K562 (cell line): ENCODE measurements around the gene CCNT2. TPM values are rescaled to one million over a fixed set of nuclear protein-coding genes. Genes with fewer than 3 reads are reported as not detected.

Source experiments
- BDP1 ChIP-seq: IDR thresholded peaks from 3 replicates; pipeline ENCODE4 v1.6.1; 2011; ENCODE audit not compliant: insufficient read length, insufficient read depth
- BRF2 ChIP-seq: IDR thresholded peaks from 3 replicates; pipeline ENCODE4 v1.6.1; 2011; ENCODE audit warnings: borderline replicate concordance, mild to moderate bottlenecking; ENCODE audit not compliant: insufficient read length, insufficient read depth
- CCAR2 ChIP-seq: fragments of 200-400 bp; formaldehyde crosslinking; IDR thresholded peaks from 2 replicates; pipeline ENCODE4 v1.6.1; 2017; ENCODE audit warnings: mild to moderate bottlenecking, low read depth, low read length
- ELK1 ChIP-seq: sonication (generic); formaldehyde crosslinking; IDR thresholded peaks from 2 replicates; pipeline ENCODE4 v1.8.1; 2022; ENCODE audit warnings: missing genetic modification reagents
- ERF ChIP-seq: fragments of 450-650 bp; formaldehyde crosslinking; IDR thresholded peaks from 2 replicates; pipeline ENCODE4 v1.4.0; 2020; ENCODE audit warnings: mild to moderate bottlenecking, mixed read lengths
- KAT2B ChIP-seq: IDR thresholded peaks from one replicate; pipeline ENCODE4 v1.6.1; 2012; ENCODE audit warnings: low read depth, mild to moderate bottlenecking, control low read depth, inconsistent platforms, low read length, moderate library complexity
- KDM4B ChIP-seq, 2 experiments: fragments of 450-650 bp in 1 of 2; sonication (generic) in 1 of 2; IDR thresholded peaks; 2 replicates each; pipeline ENCODE4 v1.6.1; 2016 to 2017; ENCODE audit warnings: borderline replicate concordance in 2 of 2, antibody characterized with exemption in 1 of 2, low read depth in 1 of 2, mild to moderate bottlenecking in 1 of 2
- RAD51 ChIP-seq: fragments of 450-650 bp; IDR thresholded peaks from 2 replicates; pipeline ENCODE4 v1.7.1; 2016; ENCODE audit warnings: low read depth, mild to moderate bottlenecking, borderline replicate concordance
- RFX5 ChIP-seq: IDR thresholded peaks from 2 replicates; pipeline ENCODE4 v1.6.1; 2011; ENCODE audit warnings: low read depth, mild to moderate bottlenecking, improper control_type of control experiment, low read length
- SAFB ChIP-seq: fragments of 200-400 bp; formaldehyde crosslinking; IDR thresholded peaks from 2 replicates; pipeline ENCODE4 v1.6.1; 2017; ENCODE audit warnings: low read depth, low read length, borderline replicate concordance
- THAP7 ChIP-seq: fragments of 250-450 bp; sonication (Bioruptor Pico); IDR thresholded peaks from 2 replicates; pipeline ENCODE4 v1.5.0; 2021
- THRA ChIP-seq: fragments of 450-650 bp; IDR thresholded peaks from 2 replicates; pipeline ENCODE4 v1.6.1; 2017; ENCODE audit warnings: mild to moderate bottlenecking, moderate library complexity
- ZKSCAN8 ChIP-seq: fragments of 200-800 bp; sonication (Bioruptor generic); IDR thresholded peaks from 2 replicates; pipeline ENCODE4 v1.6.1; 2016; ENCODE audit warnings: missing genetic modification characterization, missing compliant biosample characterization
- ZNF143 ChIP-seq: sonication (generic); formaldehyde crosslinking; IDR thresholded peaks from 2 replicates; pipeline ENCODE4 v1.9.0; 2022; ENCODE audit warnings: mild to moderate bottlenecking, missing genetic modification reagents
- ZNF165 ChIP-seq: fragments of 250-450 bp; sonication (Bioruptor Pico); IDR thresholded peaks from 2 replicates; pipeline ENCODE4 v1.4.0; 2020; ENCODE audit warnings: borderline replicate concordance
- ZNF239 ChIP-seq: fragments of 250-450 bp; sonication (Bioruptor Pico); IDR thresholded peaks from 2 replicates; pipeline ENCODE4 v1.4.0; 2020; ENCODE audit warnings: mild to moderate bottlenecking
- ZNF511 ChIP-seq: sonication (generic); formaldehyde crosslinking; IDR thresholded peaks from 2 replicates; pipeline ENCODE4 v1.8.0; 2022; ENCODE audit warnings: mild to moderate bottlenecking, missing genetic modification reagents
- ZNF609 ChIP-seq: sonication (generic); formaldehyde crosslinking; IDR thresholded peaks from 2 replicates; pipeline ENCODE4 v1.8.1; 2023; ENCODE audit warnings: missing genetic modification reagents, mild to moderate bottlenecking, borderline replicate concordance
- polyA plus RNA-seq, 8 experiments: library from polyadenylated mRNA; depleted of rRNA in 4 of 8; stranded (reverse) in 5 of 8; unstranded in 3 of 8; fragments of >200 nt; fragmentation: Nextera tagmentation in 2 of 8; fragmentation: Illumina TruSeq in 1 of 8; extraction: Ambion mirVana in 2 of 8; extraction: Trizol in 1 of 8; gene quantifications; 2 replicates each; pipeline versions ENCODE4 v1.2.1 to v1.2.3, GENCODE V29; 2011 to 2014; ENCODE audit warnings: inconsistent platforms in 1 of 8, missing spikeins in 1 of 8
- total RNA-seq, 7 experiments: library from RNA; depleted of rRNA in 6 of 7; stranded (reverse); fragments of >200 nt in 6 of 7; fragmentation: Illumina TruSeq in 2 of 7; extraction: Trizol in 2 of 7; gene quantifications; 2 replicates each; pipeline versions ENCODE4 v1.2.1 to v1.2.3, GENCODE V29; 2011 to 2021; ENCODE audit warnings: low replicate concordance in 1 of 7

The CCNT2 gene
- total and polyA plus RNA-seq, 9 of the 15 experiments (the other 6 are each of a cell fraction or from before 2014, with no cell fraction given): 12.6 to 30.0 (median 22.7) TPM

- TF ChIP-seq RAD51: no peak
- no peak for TF ChIP-seq ELK1 (CRISPR knock-in tag)
- no peak for TF ChIP-seq ZNF165 (CRISPR knock-in tag)
- TF ChIP-seq ERF (CRISPR knock-in tag): no peak
- no peak for TF ChIP-seq RFX5
- peak; percentile 26; the same call in 1 of the 2 replicates for TF ChIP-seq SAFB
- peak; percentile 70; the same call in 1 of the 2 replicates for TF ChIP-seq ZNF511 (CRISPR knock-in tag)
- no peak for TF ChIP-seq THRA
- TF ChIP-seq BRF2: no peak
- TF ChIP-seq BDP1: no peak
- no peak for TF ChIP-seq ZNF239 (CRISPR knock-in tag)
- no peak for TF ChIP-seq ZNF609
- TF ChIP-seq KAT2B: no peak
- no peak for TF ChIP-seq CCAR2
- TF ChIP-seq ZKSCAN8: no peak
- no peak for TF ChIP-seq KDM4B (IDR thresholded peaks at IDR 0.05; ENCODE audit: borderline replicate concordance in 2 of 2, low read depth in 1 of 2)
- TF ChIP-seq THAP7 (CRISPR knock-in tag): no peak
- no peak for TF ChIP-seq ZNF143 (CRISPR knock-in tag)
Observed at GRCh38 chr2:134917888-134918525, 615 bp upstream of the CCNT2 start (continued).
